ENCODE data around the gene MPV17L. TPM values are rescaled to one million over a fixed set of nuclear protein-coding genes. Genes with fewer than 3 reads are reported as not detected.
"Not testable (repeated sequence)": the region's sequence is repeated elsewhere in the genome, so short reads cannot be mapped to it uniquely, and the experiment has no call there.

MPV17L gene
- total RNA-seq, 6 experiments from 2014 or later = not detected

- no peak overlapping the region for H3K4me3 Mint-ChIP-seq
- DNase-seq = no peak
- no peaks in the 10 kb centered on the region for H3K36me3 Mint-ChIP-seq (ENCODE audit: low read depth)
- no peaks in the 10 kb centered on the region for H3K4me1 Mint-ChIP-seq (ENCODE audit: low read depth)
- no peak for TF ChIP-seq CTCF (IDR thresholded peaks at IDR 0.05)
- H3K9me3 Mint-ChIP-seq = no peaks in the 10 kb centered on the region
- H3K27ac Mint-ChIP-seq = no peak overlapping the region
- H3K27me3 Mint-ChIP-seq (ENCODE audit: insufficient read depth) = peaks cover 20% of the 10 kb centered on the region
These were observed 9.2 kb downstream of the MPV17L start for GRCh38 chr16:15404792-15405191.

- H3K36me3 Mint-ChIP-seq (ENCODE audit: low read depth); DNase-seq; H3K4me1 Mint-ChIP-seq (ENCODE audit: low read depth); H3K27ac Mint-ChIP-seq; H3K9me3 Mint-ChIP-seq; H3K4me3 Mint-ChIP-seq: not testable (repeated sequence)
- peaks cover 14% of the 10 kb centered on the region for H3K27me3 Mint-ChIP-seq (ENCODE audit: insufficient read depth)
These were observed 12.2 kb downstream of the MPV17L start for GRCh38 chr16:15407756-15408155.

- not testable (repeated sequence) for H3K27ac Mint-ChIP-seq; H3K36me3 Mint-ChIP-seq (ENCODE audit: low read depth); H3K4me1 Mint-ChIP-seq (ENCODE audit: low read depth); H3K4me3 Mint-ChIP-seq; H3K9me3 Mint-ChIP-seq; DNase-seq
- peaks cover 15% of the 10 kb centered on the region for H3K27me3 Mint-ChIP-seq (ENCODE audit: insufficient read depth)
These were observed 13.9 kb downstream of the MPV17L start for GRCh38 chr16:15409476-15409875.

- H3K27ac Mint-ChIP-seq = peak overlapping the region; percentile 62
- no peaks in the 10 kb centered on the region for H3K9me3 Mint-ChIP-seq
- peak overlapping the region; percentile 48 for H3K4me3 Mint-ChIP-seq
- H3K27me3 Mint-ChIP-seq (ENCODE audit: insufficient read depth) = peaks cover 8% of the 10 kb centered on the region
- DNase-seq = peak; percentile 63
- peaks cover 24% of the 10 kb centered on the region for H3K4me1 Mint-ChIP-seq (ENCODE audit: low read depth)
- no peaks in the 10 kb centered on the region for H3K36me3 Mint-ChIP-seq (ENCODE audit: low read depth)
- no peak for TF ChIP-seq CTCF (IDR thresholded peaks at IDR 0.05)
These were observed 20.0 kb downstream of the MPV17L start for GRCh38 chr16:15415511-15415985.

GRCh38 chr16:15417197-15417596, 21.6 kb downstream of the MPV17L start:
- Mint-ChIP-seq H3K36me3 (ENCODE audit: low read depth) (no peaks in the 10 kb centered on the region), H3K4me1 (ENCODE audit: low read depth) (peaks cover 24% of the 10 kb centered on the region), H3K9me3 (no peaks in the 10 kb centered on the region), H3K4me3 (no peak overlapping the region), H3K27me3 (ENCODE audit: insufficient read depth) (peaks cover 7% of the 10 kb centered on the region), H3K27ac (no peak overlapping the region)
- DNase-seq = no peak
- no peak for TF ChIP-seq CTCF (IDR thresholded peaks at IDR 0.05)

GRCh38 chr16:15418206-15418605, 22.7 kb downstream of the MPV17L start:
- Mint-ChIP-seq H3K4me3 (no peak overlapping the region), H3K4me1 (ENCODE audit: low read depth) (peaks cover 24% of the 10 kb centered on the region), H3K27ac (no peak overlapping the region), H3K36me3 (ENCODE audit: low read depth) (no peaks in the 10 kb centered on the region), H3K9me3 (no peaks in the 10 kb centered on the region), H3K27me3 (ENCODE audit: insufficient read depth) (peaks cover 7% of the 10 kb centered on the region)
- no peak for TF ChIP-seq CTCF (IDR thresholded peaks at IDR 0.05)
- DNase-seq = no peak

- H3K4me1 Mint-ChIP-seq (ENCODE audit: low read depth); H3K27me3 Mint-ChIP-seq (ENCODE audit: insufficient read depth); H3K27ac Mint-ChIP-seq; H3K36me3 Mint-ChIP-seq (ENCODE audit: low read depth); H3K9me3 Mint-ChIP-seq; H3K4me3 Mint-ChIP-seq; DNase-seq: not testable (repeated sequence)
These were observed 26.1 kb downstream of the MPV17L start for GRCh38 chr16:15421696-15422095.
